Measurements from ENCODE around the gene TNP2. TPM values are rescaled to one million over a fixed set of nuclear protein-coding genes. Genes with fewer than 3 reads are reported as not detected.
"Not testable (repeated sequence)": the region's sequence is repeated elsewhere in the genome, so short reads cannot be mapped to it uniquely, and the experiment has no call there.

Gene TNP2
- total RNA-seq, 1 donor from 2014 or later, result not detected

- H3K4me3 ChIP-seq (ENCODE audit: low read depth, low read length), result no peak overlapping the region
- no peak for DNase-seq (ENCODE audit: low read depth)
- TF ChIP-seq, protein P1, sequence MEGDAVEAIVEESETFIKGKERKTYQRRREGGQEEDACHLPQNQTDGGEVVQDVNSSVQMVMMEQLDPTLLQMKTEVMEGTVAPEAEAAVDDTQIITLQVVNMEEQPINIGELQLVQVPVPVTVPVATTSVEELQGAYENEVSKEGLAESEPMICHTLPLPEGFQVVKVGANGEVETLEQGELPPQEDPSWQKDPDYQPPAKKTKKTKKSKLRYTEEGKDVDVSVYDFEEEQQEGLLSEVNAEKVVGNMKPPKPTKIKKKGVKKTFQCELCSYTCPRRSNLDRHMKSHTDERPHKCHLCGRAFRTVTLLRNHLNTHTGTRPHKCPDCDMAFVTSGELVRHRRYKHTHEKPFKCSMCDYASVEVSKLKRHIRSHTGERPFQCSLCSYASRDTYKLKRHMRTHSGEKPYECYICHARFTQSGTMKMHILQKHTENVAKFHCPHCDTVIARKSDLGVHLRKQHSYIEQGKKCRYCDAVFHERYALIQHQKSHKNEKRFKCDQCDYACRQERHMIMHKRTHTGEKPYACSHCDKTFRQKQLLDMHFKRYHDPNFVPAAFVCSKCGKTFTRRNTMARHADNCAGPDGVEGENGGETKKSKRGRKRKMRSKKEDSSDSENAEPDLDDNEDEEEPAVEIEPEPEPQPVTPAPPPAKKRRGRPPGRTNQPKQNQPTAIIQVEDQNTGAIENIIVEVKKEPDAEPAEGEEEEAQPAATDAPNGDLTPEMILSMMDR (conservative IDR thresholded peaks at IDR 0.05; ENCODE audit: low read depth, low read length), result no peak
These were observed 37.7 kb downstream of the TNP2 start for GRCh38 chr16:11231367-11231970.

- TF ChIP-seq, protein P1 (conservative IDR thresholded peaks at IDR 0.05; ENCODE audit: low read depth, low read length), result no peak
- DNase-seq (ENCODE audit: low read depth), result no peak
These were observed 39.2 kb downstream of the TNP2 start for GRCh38 chr16:11229906-11230305.

DNA sequence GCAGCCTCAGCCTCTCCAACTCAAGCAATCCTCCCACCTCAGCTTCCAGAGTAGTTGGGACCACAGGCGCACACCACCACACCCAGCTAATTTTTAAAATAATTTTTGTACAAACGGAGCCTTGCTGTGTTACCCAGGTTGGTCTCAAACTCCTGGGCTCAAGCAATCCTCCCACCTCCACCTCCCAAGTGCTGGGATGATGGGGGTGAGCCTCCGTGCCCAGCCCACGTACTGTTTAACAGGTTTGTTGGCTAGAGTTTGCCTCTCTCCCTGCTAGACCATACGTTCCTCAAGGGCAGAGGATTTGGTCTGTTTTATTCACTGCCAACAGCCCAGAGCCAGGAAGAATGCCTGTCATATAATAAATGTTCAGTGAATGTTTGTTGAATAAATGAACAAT, 39.7 kb downstream of the TNP2 start:
- TF ChIP-seq, protein P1 (conservative IDR thresholded peaks at IDR 0.05; ENCODE audit: low read depth, low read length), result no peak
- no peak for DNase-seq (ENCODE audit: low read depth)
- no peak overlapping the region for H3K4me3 ChIP-seq (ENCODE audit: low read depth, low read length)

More at GRCh38 chr16:11229906-11230305, 39.2 kb downstream of the TNP2 start:
- no peak overlapping the region for H3K4me3 ChIP-seq (ENCODE audit: low read depth, low read length)

DNA sequence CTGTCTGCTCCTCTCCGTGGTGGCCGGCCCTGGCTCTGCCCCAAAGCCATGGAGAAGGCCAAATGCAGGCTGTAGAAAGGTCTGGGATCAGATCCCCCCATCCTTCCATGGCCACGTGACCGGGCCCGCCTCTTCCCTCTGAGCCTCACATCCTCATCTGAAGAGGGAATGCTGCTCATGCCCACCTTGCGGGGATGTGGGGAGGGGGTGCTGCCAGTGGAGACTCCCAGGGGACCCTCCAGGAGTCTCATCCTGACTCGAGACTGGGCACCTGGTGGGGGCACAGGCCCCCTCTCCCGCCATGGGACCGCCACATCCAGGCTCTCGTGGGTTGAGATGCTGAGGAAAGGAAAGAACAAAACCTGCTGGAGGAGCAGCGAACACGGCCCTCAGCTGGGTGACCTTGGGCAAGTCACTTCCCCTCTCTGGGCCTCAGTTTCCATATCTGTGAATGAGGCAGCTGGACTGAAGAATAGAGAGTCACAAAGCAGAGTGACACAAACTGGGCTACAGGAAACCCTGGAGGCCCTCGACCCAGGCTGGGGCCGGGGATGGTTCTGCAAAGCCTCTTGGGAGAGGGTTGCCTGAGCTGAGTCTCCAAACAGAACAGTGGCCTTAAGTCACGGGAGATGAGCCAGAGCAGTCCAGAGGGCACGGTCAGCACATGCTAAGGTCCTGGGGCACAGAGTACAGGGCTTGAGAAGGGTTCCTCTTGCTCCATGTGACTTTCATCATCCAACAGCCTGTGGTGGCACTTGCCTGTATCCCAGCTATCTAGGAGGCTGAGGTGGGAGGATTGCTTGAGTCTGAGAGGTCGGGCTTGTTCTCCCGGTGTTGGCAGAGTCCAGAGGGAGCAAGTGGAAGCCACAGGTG, 43.2 kb downstream of the TNP2 start:
- no peak for DNase-seq (ENCODE audit: low read depth)
- TF ChIP-seq, protein P1 (conservative IDR thresholded peaks at IDR 0.05; ENCODE audit: low read depth, low read length), result no peak
- H3K4me3 ChIP-seq (ENCODE audit: low read depth, low read length), result no peak overlapping the region

DNA sequence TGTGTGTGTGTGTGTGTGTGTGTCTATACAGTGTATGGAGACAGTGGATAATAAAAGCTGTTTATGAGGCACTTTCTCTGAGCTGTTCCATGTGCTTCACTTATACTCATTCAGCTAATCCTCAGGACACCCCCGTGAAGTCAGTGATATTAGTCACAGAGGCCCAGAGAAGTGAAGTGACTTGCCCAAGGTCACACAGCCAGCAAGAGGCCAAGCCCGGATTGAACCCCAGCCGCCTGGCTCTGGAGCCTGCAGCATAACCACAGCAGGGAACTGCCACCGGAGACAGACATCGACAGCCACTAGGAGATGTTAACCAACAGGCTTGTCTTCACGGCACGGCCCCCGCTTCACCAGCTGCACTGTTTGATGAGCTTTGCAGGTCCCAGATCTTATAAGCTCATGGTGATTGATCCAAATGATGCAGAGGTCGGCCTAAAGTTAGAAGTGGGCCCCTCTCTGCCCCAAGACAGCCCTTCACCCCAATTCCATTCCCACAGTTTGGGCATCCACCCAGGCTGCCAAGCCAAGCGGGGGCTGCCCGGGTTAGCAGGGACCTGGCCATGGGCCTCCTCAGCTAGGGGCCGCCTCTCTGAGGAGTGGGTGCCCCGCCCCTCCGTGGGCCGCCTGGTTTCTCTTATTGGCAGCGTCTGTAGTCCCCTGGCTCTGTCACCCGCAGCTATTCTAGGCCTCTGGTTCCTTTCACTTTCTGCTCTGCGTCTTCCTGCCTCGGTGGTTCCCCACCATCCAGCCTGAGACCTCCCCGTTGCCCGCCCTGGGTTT, 44.0 kb downstream of the TNP2 start:
- no peak overlapping the region for H3K4me3 ChIP-seq (ENCODE audit: low read depth, low read length)
- TF ChIP-seq, protein P1 (conservative IDR thresholded peaks at IDR 0.05; ENCODE audit: low read depth, low read length), result no peak
- no peak for DNase-seq (ENCODE audit: low read depth)

- no peak overlapping the region for H3K4me3 ChIP-seq (ENCODE audit: low read depth, low read length)
- no peak for DNase-seq (ENCODE audit: low read depth)
- TF ChIP-seq, protein P1 (conservative IDR thresholded peaks at IDR 0.05; ENCODE audit: low read depth, low read length), result no peak
These were observed 44.8 kb downstream of the TNP2 start for GRCh38 chr16:11224096-11224893.

GRCh38 chr16:11220507-11220906, 48.6 kb downstream of the TNP2 start:
- H3K4me3 ChIP-seq (ENCODE audit: low read depth, low read length); DNase-seq (ENCODE audit: low read depth): not testable (repeated sequence)

Data from epithelial cell of proximal tubule (primary cell).